ENCODE results near the gene SLC4A8.

DNA sequence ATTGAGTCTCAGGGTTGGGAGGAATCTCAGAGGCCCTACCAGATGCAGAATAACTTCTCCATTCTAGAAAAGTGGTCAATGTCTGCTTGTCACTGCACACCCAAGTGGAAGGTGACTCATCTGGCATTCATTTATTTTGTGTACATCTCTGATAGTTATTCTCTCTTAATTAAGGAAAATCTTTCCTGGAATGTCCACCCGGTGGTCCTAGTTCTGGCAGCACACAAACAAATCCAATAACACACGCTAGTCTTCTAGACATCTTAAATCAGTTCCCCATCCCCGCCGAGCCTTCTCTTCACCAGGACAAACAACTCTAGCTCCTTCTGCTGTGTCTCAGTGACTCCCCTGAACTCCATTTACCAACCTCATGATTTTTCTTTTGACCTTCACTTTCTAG, 116.4 kb downstream of the SLC4A8 start:
- TF ChIP-seq CTCF (IDR thresholded peaks at IDR 0.05) = no peak
- no peak for TF ChIP-seq ZFX (IDR thresholded peaks at IDR 0.05; ENCODE audit: borderline replicate concordance)

All from 22Rv1 (cell line).